DLD1 (cell line): ENCODE results near the gene MAGEF1.

ENCODE experiments used
- in situ Hi-C: cut with HindIII; loops from 2 replicates; pipeline ENCODE4 v1.10.0; 2017; ENCODE audit warnings: low sequenced_read_pairs

Gene MAGEF1

GRCh38 chr3:184727357-184728009 is 15.6 kb upstream of the MAGEF1 start:
- in situ Hi-C loops, result no loop called here

DNA sequence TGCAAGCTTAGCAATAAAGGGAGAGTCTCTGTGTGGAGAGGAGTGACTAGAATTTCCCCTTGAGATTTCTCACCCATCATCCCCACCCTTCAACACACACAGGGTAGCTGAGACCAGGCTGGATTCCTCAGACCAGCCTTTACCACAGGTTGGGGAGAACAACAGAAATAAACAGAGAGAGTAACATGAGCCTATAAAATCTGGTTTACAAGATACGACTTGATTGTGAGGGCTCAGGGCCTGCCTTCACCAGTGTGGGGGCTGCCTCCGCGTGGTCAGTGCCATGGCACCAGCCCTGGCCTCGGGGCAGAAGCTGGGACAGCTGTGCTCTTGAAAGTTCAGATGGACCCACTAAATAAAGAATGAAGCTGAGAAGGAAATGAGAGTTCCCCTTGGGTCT is 14.6 kb upstream of the MAGEF1 start:
- in situ Hi-C loops, result no loop called here

GRCh38 chr3:184725176-184725719 is 13.4 kb upstream of the MAGEF1 start:
- in situ Hi-C loops, result no loop called here

- in situ Hi-C loops, result no loop called here
These were observed 12.8 kb upstream of the MAGEF1 start for GRCh38 chr3:184724699-184725098.

DNA sequence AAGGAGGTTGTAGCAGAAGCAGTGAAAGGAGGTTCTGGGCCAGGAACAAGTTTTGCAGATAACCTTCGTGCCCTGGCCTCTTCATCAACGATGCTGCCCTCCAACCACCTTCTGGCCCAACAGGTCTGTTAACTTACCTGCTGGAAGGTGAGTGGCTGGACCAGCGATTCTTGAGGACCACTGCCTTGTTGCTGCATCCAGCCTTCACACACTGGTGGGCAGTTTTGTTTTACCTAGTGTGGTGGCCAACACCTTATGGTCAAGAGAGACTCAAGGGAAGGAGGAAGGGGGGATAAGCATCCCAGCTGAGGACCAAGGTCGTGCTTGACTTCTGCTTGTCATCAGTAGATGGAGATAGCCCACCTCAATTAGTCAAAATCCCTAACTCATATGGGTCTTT is 7.8 kb upstream of the MAGEF1 start:
- in situ Hi-C loops, result no loop called here

- in situ Hi-C loops, result no loop called here
These were observed 6.6 kb upstream of the MAGEF1 start for GRCh38 chr3:184718431-184718830.

DNA sequence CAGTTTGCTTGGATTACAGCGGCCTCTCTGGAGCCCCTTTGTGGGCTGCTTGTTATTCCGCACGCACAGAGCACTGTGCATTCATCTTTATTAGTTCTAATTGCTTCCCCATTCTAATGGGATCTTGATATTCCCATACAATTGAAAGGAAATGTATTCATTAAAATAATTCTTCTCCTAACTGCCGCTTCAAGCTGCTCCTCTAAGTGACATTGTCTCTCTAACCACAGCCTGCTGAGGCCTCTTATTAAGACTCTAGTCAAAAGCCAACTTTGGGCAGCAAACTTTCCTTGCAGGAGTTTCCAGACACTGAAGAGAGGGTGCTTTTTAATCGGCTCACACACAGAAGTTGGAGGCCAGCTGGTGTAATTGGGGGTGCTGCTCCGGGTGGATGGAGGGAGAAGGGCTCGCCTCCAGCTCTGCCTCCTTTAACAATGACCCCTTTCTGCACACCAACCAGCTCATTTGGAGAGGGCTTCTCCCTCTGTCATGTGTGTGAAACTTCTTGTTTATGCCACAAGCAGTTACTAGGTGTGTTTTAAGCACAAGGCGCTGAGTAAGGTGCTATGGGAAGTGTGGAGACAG is 5.6 kb upstream of the MAGEF1 start:
- in situ Hi-C loops, result no loop called here

DNA sequence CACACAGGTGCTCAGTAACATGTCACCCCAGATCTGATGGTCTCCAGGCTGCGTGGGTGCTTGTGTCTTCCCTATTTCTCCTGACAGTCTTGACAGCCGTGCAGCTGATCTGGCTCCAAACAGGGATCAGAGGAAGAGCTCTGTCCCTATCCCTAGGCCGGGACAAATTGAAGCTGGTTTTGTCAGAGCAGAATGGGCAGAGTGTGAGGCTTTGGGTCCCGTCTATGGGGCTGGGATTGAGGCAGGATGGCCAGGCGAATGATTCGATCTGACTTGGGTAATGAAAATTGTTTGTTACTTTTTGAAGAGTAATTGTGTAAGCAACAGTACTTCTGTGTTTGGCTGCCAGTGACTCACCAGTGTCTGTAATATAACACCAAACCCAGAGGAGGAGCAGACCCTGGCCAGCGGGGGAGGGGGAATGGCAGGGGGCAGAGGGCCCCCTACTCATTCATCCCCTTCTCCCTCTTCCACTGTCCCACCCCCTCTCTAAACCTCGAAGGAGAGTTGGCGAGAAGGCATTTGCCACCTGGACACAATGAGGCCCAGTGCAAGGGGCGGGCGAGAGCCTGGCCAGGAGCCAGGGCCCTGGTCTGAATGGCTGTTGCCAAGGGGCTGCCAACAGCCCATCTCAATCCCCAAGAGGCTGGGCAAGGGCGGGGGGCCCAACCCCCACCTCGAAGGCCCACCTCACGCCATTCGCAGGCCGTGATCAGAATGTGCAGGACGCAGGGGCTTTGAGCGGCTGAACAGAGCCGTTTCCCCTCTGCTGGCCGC is 4.9 kb upstream of the MAGEF1 start:
- in situ Hi-C loops, result no loop called here

- in situ Hi-C loops, result no loop called here
These were observed 4.2 kb upstream of the MAGEF1 start for GRCh38 chr3:184715943-184716621.

DNA sequence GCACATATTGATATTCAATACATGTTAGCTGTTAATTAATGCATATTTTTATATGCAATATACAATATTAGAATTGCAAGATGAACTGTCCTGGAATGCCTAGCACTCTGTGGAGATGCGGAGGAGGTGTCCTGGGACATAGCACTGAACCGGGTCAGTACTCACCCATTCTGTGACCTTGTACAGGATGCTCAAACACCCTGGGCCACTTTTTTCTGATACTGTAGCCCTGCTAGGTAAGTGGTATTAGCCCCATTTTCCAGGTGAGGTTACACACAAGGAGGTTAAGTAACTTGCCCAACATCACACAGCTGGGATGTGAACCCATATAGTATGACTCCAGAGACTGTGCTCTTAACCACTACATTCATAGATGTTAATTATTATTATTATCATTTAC is 1.7 kb upstream of the MAGEF1 start:
- in situ Hi-C loops, result no loop called here

GRCh38 chr3:184713040-184713355 is 1.1 kb upstream of the MAGEF1 start:
- in situ Hi-C loops, result no loop called here

- in situ Hi-C loops, result no loop called here
These were observed 580 bp upstream of the MAGEF1 start for GRCh38 chr3:184712248-184713039.

DNA sequence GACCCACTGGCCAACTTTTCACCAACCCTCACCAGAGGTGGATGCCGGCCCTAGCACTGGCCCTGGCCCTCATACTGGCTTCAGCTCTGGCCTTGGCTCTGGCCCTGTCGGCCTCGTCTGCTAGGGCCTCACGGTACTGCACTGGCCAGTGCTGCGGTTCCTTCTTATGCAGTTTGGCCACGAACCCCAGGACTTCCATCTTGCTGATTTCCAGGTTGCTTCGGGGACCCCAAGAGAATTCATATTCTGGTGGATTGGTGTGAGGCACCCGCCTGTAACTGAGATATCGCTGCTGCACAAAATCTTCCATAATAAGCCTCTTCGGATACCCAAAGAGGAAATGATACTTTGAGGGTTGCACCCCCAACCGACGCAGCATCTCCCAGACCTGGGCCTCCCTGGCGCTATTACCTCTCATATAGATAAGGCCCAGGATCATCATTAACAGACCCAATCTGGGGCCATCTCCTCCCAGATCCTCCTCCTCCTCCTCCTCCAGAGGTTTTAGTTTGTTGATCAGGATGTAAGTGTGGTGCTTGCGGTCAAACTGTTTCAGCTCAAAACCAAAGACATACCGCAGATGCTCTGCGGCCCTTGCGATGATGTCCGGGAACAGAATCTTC is 883 bp downstream of the MAGEF1 start:
- in situ Hi-C loops, result no loop called here

DNA sequence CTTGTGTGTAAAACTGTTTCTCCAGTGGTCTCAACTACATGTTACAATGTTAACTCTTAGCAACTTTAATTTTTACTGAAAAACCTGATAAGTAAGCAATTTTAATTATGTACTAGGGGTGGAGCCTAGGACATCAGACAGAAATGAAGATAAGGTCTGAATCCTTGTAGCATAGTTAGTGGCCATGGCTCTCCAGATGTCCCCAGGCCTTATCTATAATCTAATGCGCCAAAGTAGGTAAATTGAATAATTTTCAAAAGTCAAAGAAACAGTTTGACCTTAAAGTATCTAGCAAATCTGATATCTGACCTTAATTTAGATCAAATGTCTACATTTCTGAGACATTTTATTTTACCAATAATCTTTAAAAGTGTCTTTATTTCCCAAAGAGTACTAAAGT is 8.2 kb downstream of the MAGEF1 start:
- in situ Hi-C loops, result no loop called here

DNA sequence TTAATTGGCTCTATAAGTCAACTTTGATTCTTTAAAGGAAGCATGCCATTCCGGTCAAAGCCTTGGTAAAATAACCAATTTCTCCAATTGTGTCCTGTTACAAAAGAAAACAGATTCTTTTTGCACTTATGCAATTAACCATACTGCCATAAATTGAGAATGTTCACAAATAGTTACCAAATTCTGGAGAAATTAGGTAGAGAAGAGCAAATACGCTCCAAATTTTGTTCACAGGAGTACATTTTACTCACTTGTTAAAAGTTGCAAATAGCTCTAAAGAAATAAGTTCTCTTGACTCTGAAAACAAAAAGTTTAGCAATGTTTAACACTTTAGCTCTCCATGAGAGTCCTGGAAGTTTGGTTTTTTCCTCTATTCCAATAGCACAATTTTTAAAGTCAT is 11.1 kb downstream of the MAGEF1 start:
- in situ Hi-C loops, result no loop called here

- in situ Hi-C loops, result loop anchor here (10.0 kb wide), 1 partner anchor 67 kb away; no protein-coding TSS in a partner anchor
These were observed 14.0 kb downstream of the MAGEF1 start for GRCh38 chr3:184697845-184698244.

- in situ Hi-C loops, result loop anchor here (10.0 kb wide), 1 partner anchor 68 kb away; no protein-coding TSS in a partner anchor
These were observed 15.2 kb downstream of the MAGEF1 start for GRCh38 chr3:184696697-184697096.

- in situ Hi-C loops, result loop anchor here (10.0 kb wide), 1 partner anchor 70 kb away; no protein-coding TSS in a partner anchor
These were observed 17.1 kb downstream of the MAGEF1 start for GRCh38 chr3:184694716-184695115.

DNA sequence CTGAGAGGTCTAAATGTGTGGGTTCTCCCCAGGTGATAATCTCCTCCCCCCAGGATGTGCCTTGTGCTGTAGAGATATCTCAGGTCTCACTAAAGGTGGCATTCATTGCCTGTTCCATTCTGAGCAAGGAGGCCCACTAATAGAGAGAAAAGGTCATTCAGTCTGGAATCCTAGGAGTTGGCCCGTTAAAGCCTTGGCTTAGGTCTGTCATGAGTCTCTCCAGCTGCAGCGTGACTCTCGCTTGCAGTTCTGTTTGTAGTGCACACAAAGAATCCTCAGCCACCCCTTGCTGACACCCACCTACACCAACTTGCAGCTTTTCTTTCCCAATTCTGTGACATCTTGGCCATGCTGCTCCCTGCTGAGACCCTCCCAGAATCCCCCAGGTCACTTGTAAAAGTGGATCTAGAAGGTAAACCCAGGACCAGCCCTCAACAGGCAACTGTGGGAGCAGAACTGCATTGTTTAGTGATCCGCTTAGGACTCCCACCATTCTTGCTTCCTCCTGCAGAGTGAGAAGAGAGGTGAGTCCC is 17.7 kb downstream of the MAGEF1 start:
- in situ Hi-C loops, result loop anchor here (10.0 kb wide), 1 partner anchor 71 kb away; no protein-coding TSS in a partner anchor
